ENCODE data around the gene POLR2F.

Gene POLR2F

DNA sequence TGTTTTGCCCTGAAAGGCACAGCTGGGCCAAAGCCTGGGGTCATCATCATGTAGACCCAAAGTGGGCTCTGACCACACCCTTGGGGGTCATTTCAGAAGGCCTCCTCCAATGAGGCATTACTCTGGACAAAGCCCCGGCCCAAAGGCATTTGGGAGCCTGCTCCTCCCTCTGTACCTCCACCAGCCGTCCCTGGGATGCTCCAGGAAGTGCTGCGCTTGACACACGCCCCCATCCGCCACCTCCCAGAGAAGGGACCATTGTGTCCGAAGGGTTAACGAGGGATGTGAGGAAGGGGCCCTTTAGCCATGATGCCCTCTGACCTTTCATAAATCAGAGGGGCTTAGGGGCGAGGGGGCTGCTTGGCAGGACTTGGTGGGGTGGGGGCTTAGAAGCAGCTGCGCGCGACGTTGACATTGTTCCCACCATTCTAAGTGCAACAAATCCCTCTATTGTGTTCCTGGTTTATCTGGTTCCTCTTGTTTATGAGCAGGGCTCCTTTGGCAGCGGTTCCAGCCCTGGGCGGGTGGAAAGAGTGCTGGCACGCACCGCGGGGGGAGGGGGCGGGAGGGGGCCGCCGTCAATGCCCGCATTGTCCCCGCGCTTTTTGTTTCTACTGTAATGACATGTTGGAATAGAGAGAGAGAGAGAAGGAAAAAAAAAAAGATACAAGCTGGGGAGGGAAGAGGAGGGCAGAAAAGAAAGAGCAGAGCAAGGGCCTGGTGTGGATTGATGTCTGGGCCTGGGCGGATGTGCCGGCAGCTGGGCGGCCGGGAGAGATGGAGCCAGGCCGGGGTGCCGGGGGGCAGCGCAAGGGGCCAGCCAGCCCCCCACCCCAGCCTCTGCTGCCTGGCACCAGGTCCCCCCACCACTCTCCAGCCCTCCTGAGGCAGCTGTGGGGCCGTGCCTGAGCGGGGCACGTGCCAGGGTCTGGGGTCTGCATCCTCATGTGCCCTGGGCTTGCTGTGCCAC lies 63.0 kb downstream of the POLR2F start:
- no peak for TF ChIP-seq CTCF (IDR thresholded peaks at IDR 0.05; ENCODE audit: low read depth, low read length)
- peak; percentile 34 to 84 for DNase-seq (ENCODE audit: low read depth in 2 of 2)
- H3K4me3 ChIP-seq (replicated peaks in 1 of 2; ENCODE audit: low read depth in 2 of 2, low read length in 2 of 2), result no peak overlapping the region

- TF ChIP-seq CTCF (IDR thresholded peaks at IDR 0.05; ENCODE audit: low read depth, low read length), result no peak
- no peak overlapping the region for H3K4me3 ChIP-seq (replicated peaks in 1 of 2; ENCODE audit: low read depth in 2 of 2, low read length in 2 of 2)
- DNase-seq (ENCODE audit: low read depth in 2 of 2), result peak; percentile 66 to 88
Observed at GRCh38 chr22:38017272-38017920, 63.9 kb downstream of the POLR2F start.

DNA sequence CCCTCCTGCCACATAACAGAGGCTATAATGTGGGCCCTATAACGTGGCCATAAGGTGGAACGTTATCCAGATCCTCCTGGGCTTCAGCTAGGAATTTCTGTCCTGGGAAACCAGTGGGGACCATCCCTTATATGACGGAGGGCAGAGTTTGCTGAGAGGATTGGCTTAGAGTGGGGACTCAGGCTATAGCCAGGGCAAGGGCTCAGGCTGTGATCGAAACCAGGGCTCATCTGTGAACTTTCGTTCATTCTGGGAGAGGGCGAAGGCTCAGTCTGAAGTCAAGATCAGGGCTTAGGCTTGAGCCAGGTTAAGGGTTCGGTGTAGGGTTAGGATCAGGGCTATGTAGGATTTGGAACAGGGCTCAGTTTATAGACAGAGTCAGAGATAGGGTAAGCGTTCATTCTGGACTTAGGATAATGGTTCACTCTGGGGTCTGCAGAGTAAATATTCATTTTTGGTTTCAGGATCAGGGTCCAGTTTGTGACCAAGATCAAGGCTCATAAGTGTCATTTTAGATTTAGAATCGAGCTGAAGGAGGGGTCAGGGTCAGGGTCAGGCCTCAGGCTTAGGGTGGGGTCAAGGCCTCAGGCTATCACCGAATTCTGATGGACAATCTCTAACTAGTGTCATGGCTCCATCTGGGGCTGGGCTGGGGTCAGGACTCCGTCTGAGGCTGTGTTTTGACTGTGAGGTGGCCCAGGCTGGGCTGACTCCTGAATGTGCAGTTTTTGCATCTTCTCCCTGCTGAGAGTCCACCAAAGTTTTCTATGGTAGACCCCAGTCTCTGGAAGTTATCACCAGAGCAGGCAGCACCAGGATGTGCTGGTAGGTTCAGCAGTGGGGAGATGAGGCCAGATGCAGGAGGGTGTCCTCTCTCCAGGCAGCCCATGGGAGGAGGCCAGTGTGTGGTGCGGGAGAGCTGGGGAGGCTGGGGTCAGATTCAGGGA lies 64.7 kb downstream of the POLR2F start:
- no peak overlapping the region for H3K4me3 ChIP-seq (replicated peaks in 1 of 2; ENCODE audit: low read depth in 2 of 2, low read length in 2 of 2)
- no peak for TF ChIP-seq CTCF (IDR thresholded peaks at IDR 0.05; ENCODE audit: low read depth, low read length)
- DNase-seq (ENCODE audit: low read depth in 2 of 2), result no peak
